GM23338 (cell line): ENCODE data around the gene GMPR. TPM values are rescaled to one million over a fixed set of nuclear protein-coding genes. Genes with fewer than 3 reads are reported as not detected.

ENCODE experiments used
- ATAC-seq: fragments of 200-7000 bp; cut with Tn5 transposase; 3 replicates; pipeline ENCODE4 v1.9.1; 2020
- DNase-seq: peaks from one replicate; pipeline ENCODE4 v3.0.0-alpha.2; 2015; ENCODE audit warnings: low spot score
- H2AFZ ChIP-seq: fragments of 200-600 bp; sonication (generic); 2 replicates; pipeline ENCODE4 v1.8.0; 2016; ENCODE audit warnings: antibody characterized with exemption, mild to moderate bottlenecking, moderate library complexity
- H3F3A ChIP-seq: fragments of 200-600 bp; sonication (generic); replicated peaks from 2 replicates; pipeline ENCODE4 v1.8.0; 2017; ENCODE audit warnings: antibody characterized with exemption, mixed run types, low read depth
- H3K27ac ChIP-seq: fragments of 200-600 bp; sonication (generic); 2 replicates; pipeline ENCODE4 v1.6.1; 2016; ENCODE audit warnings: low read depth
- H3K27me3 ChIP-seq: fragments of 200-600 bp; sonication (generic); 2 replicates; pipeline ENCODE4 v1.8.0; 2016; ENCODE audit warnings: mild to moderate bottlenecking, mixed run types, moderate library complexity; ENCODE audit not compliant: insufficient read depth
- H3K36me3 ChIP-seq: fragments of 200-600 bp; sonication (generic); 2 replicates; pipeline ENCODE4 v1.8.0; 2016; ENCODE audit warnings: mild to moderate bottlenecking; ENCODE audit not compliant: insufficient read depth
- H3K4me1 ChIP-seq: fragments of 200-600 bp; sonication (generic); 2 replicates; pipeline ENCODE4 v1.8.0; 2016; ENCODE audit warnings: mild to moderate bottlenecking, moderate library complexity; ENCODE audit not compliant: insufficient read depth
- H3K4me2 ChIP-seq: fragments of 200-600 bp; sonication (generic); 2 replicates; pipeline ENCODE4 v1.7.1; 2017; ENCODE audit warnings: mixed run types
- H3K4me3 ChIP-seq: fragments of 200-600 bp; sonication (generic); 2 replicates; pipeline ENCODE4 v1.6.1; 2016; ENCODE audit warnings: mixed run types
- H3K79me2 ChIP-seq: fragments of 200-600 bp; sonication (generic); replicated peaks from 2 replicates; pipeline ENCODE4 v1.8.0; 2017; ENCODE audit warnings: mild to moderate bottlenecking; ENCODE audit not compliant: insufficient read depth
- H3K9me2 ChIP-seq: fragments of 200-600 bp; sonication (generic); 2 replicates; pipeline ENCODE4 v1.8.0; 2017; ENCODE audit not compliant: insufficient read depth
- H4K20me1 ChIP-seq: fragments of 200-600 bp; sonication (generic); replicated peaks from 2 replicates; pipeline ENCODE4 v1.8.0; 2017; ENCODE audit warnings: mild to moderate bottlenecking; ENCODE audit not compliant: insufficient read depth
- H3K27ac Mint-ChIP-seq: 2 replicates; pipeline ENCODE4 v1.8.0; 2020; ENCODE audit warnings: inconsistent platforms, mild to moderate bottlenecking, moderate library complexity, mixed read lengths
- H3K27me3 Mint-ChIP-seq: 3 replicates; pipeline ENCODE4 v1.8.0; 2022; ENCODE audit warnings: low read depth, mild to moderate bottlenecking, moderate library complexity, mixed read lengths, inconsistent platforms; ENCODE audit not compliant: insufficient read depth, poor library complexity
- H3K36me3 Mint-ChIP-seq: 3 replicates; pipeline ENCODE4 v1.8.0; 2021; ENCODE audit warnings: low read depth, mild to moderate bottlenecking, inconsistent platforms, moderate library complexity, mixed read lengths
- H3K4me1 Mint-ChIP-seq: 3 replicates; pipeline ENCODE4 v1.8.0; 2020; ENCODE audit warnings: mild to moderate bottlenecking, inconsistent platforms, mixed read lengths
- H3K4me3 Mint-ChIP-seq: 3 replicates; pipeline ENCODE4 v1.8.0; 2021; ENCODE audit warnings: moderate library complexity, mild to moderate bottlenecking, inconsistent platforms, mixed read lengths
- H3K9me3 Mint-ChIP-seq: 3 replicates; pipeline ENCODE4 v1.8.0; 2020; ENCODE audit warnings: moderate library complexity, mild to moderate bottlenecking, inconsistent platforms, mixed read lengths
- CREB1 ChIP-seq: fragments of 250-450 bp; sonication (Bioruptor Pico); IDR thresholded peaks from 2 replicates; pipeline ENCODE4 v1.5.0; 2020; ENCODE audit warnings: low read depth, mild to moderate bottlenecking, moderate library complexity
- ETS1 ChIP-seq: IDR thresholded peaks from 2 replicates; pipeline ENCODE4 v1.6.1; 2016; ENCODE audit warnings: antibody characterized with exemption
- EZH2 ChIP-seq: fragments of 200-600 bp; sonication (generic); IDR thresholded peaks from one replicate; pipeline ENCODE4 v1.8.0; 2017; ENCODE audit warnings: antibody characterized with exemption, mild to moderate bottlenecking, low read depth; ENCODE audit not compliant: unreplicated experiment
- JUNB ChIP-seq: IDR thresholded peaks from one replicate; pipeline ENCODE4 v1.6.1; 2016; ENCODE audit warnings: antibody characterized with exemption; ENCODE audit not compliant: unreplicated experiment
- NANOG ChIP-seq: IDR thresholded peaks from 2 replicates; pipeline ENCODE4 v1.6.1; 2016; ENCODE audit warnings: antibody characterized with exemption, borderline replicate concordance
- POLR2AphosphoS5 ChIP-seq: IDR thresholded peaks from 2 replicates; pipeline ENCODE4 v1.6.1; 2016; ENCODE audit warnings: antibody characterized with exemption, low read depth
- REST ChIP-seq: IDR thresholded peaks from one replicate; pipeline ENCODE4 v1.6.1; 2018; ENCODE audit warnings: antibody characterized with exemption; ENCODE audit not compliant: unreplicated experiment
- STAT1 ChIP-seq: IDR thresholded peaks from one replicate; pipeline ENCODE4 v1.6.1; 2016; ENCODE audit warnings: antibody characterized with exemption; ENCODE audit not compliant: unreplicated experiment
- ZNF114 ChIP-seq: fragments of 250-450 bp; sonication (Bioruptor Pico); IDR thresholded peaks from 2 replicates; pipeline ENCODE4 v1.5.0; 2020; ENCODE audit warnings: mild to moderate bottlenecking, moderate library complexity
- ZNF331 ChIP-seq: fragments of 250-450 bp; sonication (Bioruptor Pico); IDR thresholded peaks from 2 replicates; pipeline ENCODE4 v1.5.0; 2020; ENCODE audit warnings: low read depth, mild to moderate bottlenecking, moderate library complexity
- ZNF462 ChIP-seq: fragments of 250-450 bp; sonication (Bioruptor Pico); IDR thresholded peaks from 2 replicates; pipeline ENCODE4 v1.5.0; 2020; ENCODE audit warnings: mild to moderate bottlenecking, moderate library complexity
- polyA plus RNA-seq: library from polyadenylated mRNA; unstranded; fragments of >200 nt; fragmentation: Nextera tagmentation; extraction: Ambion mirVana; gene quantifications from 2 replicates; pipeline ENCODE4 v1.2.1, GENCODE V29; 2016
- total RNA-seq: library from RNA; depleted of rRNA; stranded (reverse); fragments of >200 nt; shearing (Covaris generic); gene quantifications from 2 replicates; pipeline ENCODE4 v1.2.3, GENCODE V29; 2014
- TF ChIP-seq, protein P1 (sequence below), 2 experiments: fragments of 200-600 bp in 1 of 2; sonication (generic) in 1 of 2; conservative IDR thresholded peaks; 2 replicates each; pipeline versions ENCODE4 v1.5.1 to v1.6.1; 2016 to 2017; ENCODE audit warnings: antibody characterized with exemption in 2 of 2, low read depth in 2 of 2, mild to moderate bottlenecking in 2 of 2, moderate library complexity in 1 of 2

Gene GMPR
- total and polyA plus RNA-seq, 2 experiments from 2014 or later: 0.23 to 0.35 TPM

DNA sequence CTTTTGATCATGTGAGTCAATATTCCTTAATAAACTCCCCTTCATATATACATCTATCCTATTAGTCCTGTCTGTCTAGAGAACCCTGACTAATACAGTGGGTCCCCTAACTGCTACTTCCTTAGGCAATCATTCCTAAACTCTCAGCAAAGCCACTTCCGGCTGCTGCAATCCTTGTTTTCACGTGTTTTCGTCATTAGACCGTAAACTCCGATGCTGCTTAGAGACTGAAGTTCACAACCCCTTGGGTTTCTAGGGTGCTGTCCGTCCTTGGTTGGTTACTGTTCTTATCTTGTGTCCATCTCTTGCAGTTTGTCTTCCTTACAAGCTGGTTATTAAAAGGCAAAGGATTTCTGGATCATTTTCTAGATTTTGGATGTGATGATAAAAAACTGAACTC lies 106.4 kb downstream of the GMPR start:
- ATAC-seq (no peak), DNase-seq (no peak)
- Histone ChIP-seq H3K36me3 (no peaks in the 10 kb centered on the region), H3K4me1 (0 out of 2 replicates have a peak, but pooled peaks cover 6% of the 10 kb centered on the region), H4K20me1 (no peaks in the 10 kb centered on the region), H3K4me3 (no peak overlapping the region), H3K9me2 (0 out of 2 replicates have a peak, but pooled peaks cover 5% of the 10 kb centered on the region), H3K79me2 (no peaks in the 10 kb centered on the region), H3K27me3 (no peaks in the 10 kb centered on the region), H3F3A (no peaks in the 10 kb centered on the region), H2AFZ (no peak overlapping the region), H3K27ac (no peak overlapping the region), H3K4me2 (no peak overlapping the region)
- Mint-ChIP-seq H3K4me3 (no peak overlapping the region), H3K9me3 (no peaks in the 10 kb centered on the region; the same call in 2 of the 3 replicates), H3K4me1 (peaks cover 7% of the 10 kb centered on the region; the same call in 2 of the 3 replicates), H3K36me3 (peaks cover 3% of the 10 kb centered on the region; the same call in 1 of the 3 replicates), H3K27ac (no peak overlapping the region), H3K27me3 (peaks cover 4% of the 10 kb centered on the region)
- TF ChIP-seq STAT1: no peak
- TF ChIP-seq EZH2: no peak
- no peak for TF ChIP-seq ZNF331 (CRISPR knock-in tag)
- TF ChIP-seq POLR2AphosphoS5: no peak
- TF ChIP-seq ZNF114 (CRISPR knock-in tag): no peak
- TF ChIP-seq JUNB: no peak
- no peak for TF ChIP-seq ETS1
- no peak for TF ChIP-seq REST
- TF ChIP-seq CREB1 (CRISPR knock-in tag): no peak
- TF ChIP-seq, protein P1, sequence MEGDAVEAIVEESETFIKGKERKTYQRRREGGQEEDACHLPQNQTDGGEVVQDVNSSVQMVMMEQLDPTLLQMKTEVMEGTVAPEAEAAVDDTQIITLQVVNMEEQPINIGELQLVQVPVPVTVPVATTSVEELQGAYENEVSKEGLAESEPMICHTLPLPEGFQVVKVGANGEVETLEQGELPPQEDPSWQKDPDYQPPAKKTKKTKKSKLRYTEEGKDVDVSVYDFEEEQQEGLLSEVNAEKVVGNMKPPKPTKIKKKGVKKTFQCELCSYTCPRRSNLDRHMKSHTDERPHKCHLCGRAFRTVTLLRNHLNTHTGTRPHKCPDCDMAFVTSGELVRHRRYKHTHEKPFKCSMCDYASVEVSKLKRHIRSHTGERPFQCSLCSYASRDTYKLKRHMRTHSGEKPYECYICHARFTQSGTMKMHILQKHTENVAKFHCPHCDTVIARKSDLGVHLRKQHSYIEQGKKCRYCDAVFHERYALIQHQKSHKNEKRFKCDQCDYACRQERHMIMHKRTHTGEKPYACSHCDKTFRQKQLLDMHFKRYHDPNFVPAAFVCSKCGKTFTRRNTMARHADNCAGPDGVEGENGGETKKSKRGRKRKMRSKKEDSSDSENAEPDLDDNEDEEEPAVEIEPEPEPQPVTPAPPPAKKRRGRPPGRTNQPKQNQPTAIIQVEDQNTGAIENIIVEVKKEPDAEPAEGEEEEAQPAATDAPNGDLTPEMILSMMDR (conservative IDR thresholded peaks at IDR 0.05; ENCODE audit: low read depth in 2 of 2): no peak
- TF ChIP-seq ZNF462 (CRISPR knock-in tag): no peak
- TF ChIP-seq NANOG: no peak
